ENCODE results near the gene TERT.

TERT gene

GRCh38 chr5:1338506-1339070, 43.7 kb upstream of the TERT start:
- peaks cover 40% of the 10 kb centered on the region for H3K4me1 ChIP-seq (ENCODE audit: insufficient read depth, low read length)
- H4K20me1 ChIP-seq (ENCODE audit: insufficient read depth, low read length): peaks cover 85% of the 10 kb centered on the region
- no peak overlapping the region for H3K4me3 ChIP-seq (ENCODE audit: low read depth in 1 of 2, low read length in 2 of 2)
- no peak overlapping the region; the same call in 1 of the 2 replicates for H3K27ac ChIP-seq (ENCODE audit: low read length)
- peaks cover 99% of the 10 kb centered on the region for H3K36me3 ChIP-seq (ENCODE audit: insufficient read depth, low read length)
- H3K27me3 ChIP-seq (ENCODE audit: insufficient read depth, low read length, poor library complexity): no peaks in the 10 kb centered on the region
- no peak for ATAC-seq (ENCODE audit: insufficient read depth, low read depth)
- peaks cover 93% of the 10 kb centered on the region for H3K79me2 ChIP-seq (ENCODE audit: insufficient read depth, low read length)
- no peak for DNase-seq
- no peak overlapping the region for H3K9ac ChIP-seq (ENCODE audit: low read depth, low read length)
- no peak overlapping the region for H3K4me2 ChIP-seq (ENCODE audit: insufficient read depth, low read length)
- no peak for TF ChIP-seq CTCF (IDR thresholded peaks at IDR 0.05; ENCODE audit: borderline replicate concordance, extremely low read depth, low read length, poor library complexity, severe bottlenecking)
- no peak for TF ChIP-seq EZH2 (IDR thresholded peaks at IDR 0.05; ENCODE audit: borderline replicate concordance, low read depth, low read length, severe bottlenecking)
- H3K9me3 ChIP-seq (ENCODE audit: insufficient read depth, low read length, severe bottlenecking): no peaks in the 10 kb centered on the region
- no peak overlapping the region for H2AFZ ChIP-seq (ENCODE audit: low read depth, low read length)

GRCh38 chr5:1338196-1338490, 43.3 kb upstream of the TERT start:
- Histone ChIP-seq H3K27me3 (ENCODE audit: insufficient read depth, low read length, poor library complexity) (no peaks in the 10 kb centered on the region), H3K4me2 (ENCODE audit: insufficient read depth, low read length) (no peak overlapping the region), H3K4me3 (ENCODE audit: low read depth in 1 of 2, low read length in 2 of 2) (no peak overlapping the region), H4K20me1 (ENCODE audit: insufficient read depth, low read length) (peaks cover 85% of the 10 kb centered on the region), H3K79me2 (ENCODE audit: insufficient read depth, low read length) (peaks cover 93% of the 10 kb centered on the region), H2AFZ (ENCODE audit: low read depth, low read length) (no peak overlapping the region), H3K27ac (ENCODE audit: low read length) (no peak overlapping the region), H3K9ac (ENCODE audit: low read depth, low read length) (no peak overlapping the region), H3K36me3 (ENCODE audit: insufficient read depth, low read length) (peaks cover 99% of the 10 kb centered on the region), H3K9me3 (ENCODE audit: insufficient read depth, low read length, severe bottlenecking) (no peaks in the 10 kb centered on the region), H3K4me1 (ENCODE audit: insufficient read depth, low read length) (peaks cover 36% of the 10 kb centered on the region)
- ATAC-seq (ENCODE audit: insufficient read depth, low read depth) (no peak), DNase-seq (no peak)
- no peak for TF ChIP-seq EZH2 (IDR thresholded peaks at IDR 0.05; ENCODE audit: borderline replicate concordance, low read depth, low read length, severe bottlenecking)
- no peak for TF ChIP-seq CTCF (IDR thresholded peaks at IDR 0.05; ENCODE audit: borderline replicate concordance, extremely low read depth, low read length, poor library complexity, severe bottlenecking)

- Histone ChIP-seq H3K4me1 (ENCODE audit: insufficient read depth, low read length) (peaks cover 31% of the 10 kb centered on the region), H3K36me3 (ENCODE audit: insufficient read depth, low read length) (peaks cover 98% of the 10 kb centered on the region), H3K27ac (ENCODE audit: low read length) (no peak overlapping the region), H3K4me2 (ENCODE audit: insufficient read depth, low read length) (no peak overlapping the region), H3K9ac (ENCODE audit: low read depth, low read length) (no peak overlapping the region), H3K9me3 (ENCODE audit: insufficient read depth, low read length, severe bottlenecking) (no peaks in the 10 kb centered on the region), H2AFZ (ENCODE audit: low read depth, low read length) (no peak overlapping the region), H4K20me1 (ENCODE audit: insufficient read depth, low read length) (peaks cover 84% of the 10 kb centered on the region), H3K4me3 (ENCODE audit: low read depth in 1 of 2, low read length in 2 of 2) (no peak overlapping the region), H3K27me3 (ENCODE audit: insufficient read depth, low read length, poor library complexity) (no peaks in the 10 kb centered on the region), H3K79me2 (ENCODE audit: insufficient read depth, low read length) (peaks cover 90% of the 10 kb centered on the region)
- TF ChIP-seq EZH2 (IDR thresholded peaks at IDR 0.05; ENCODE audit: borderline replicate concordance, low read depth, low read length, severe bottlenecking): no peak
- no peak for TF ChIP-seq CTCF (IDR thresholded peaks at IDR 0.05; ENCODE audit: borderline replicate concordance, extremely low read depth, low read length, poor library complexity, severe bottlenecking)
- ATAC-seq (ENCODE audit: insufficient read depth, low read depth) (no peak), DNase-seq (no peak)
Measured at GRCh38 chr5:1337489-1338195, 42.8 kb upstream of the TERT start.
